Calu3 (cell line): ENCODE results near the gene PLCG1. TPM values are rescaled to one million over a fixed set of nuclear protein-coding genes. Genes with fewer than 3 reads are reported as not detected.

Experiments used
- BruUV-seq: library from RNA; stranded (reverse); fragments of 400-500 nt; replicated peaks from 2 replicates; lab custom pipeline; 2021; lab: Mats Ljungman, UMichigan
- CTCF ChIA-PET: fragments of 300-600 bp; sonication (Branson Sonifier 250); formaldehyde crosslinking; loops from one replicate; lab custom pipeline; 2022; ENCODE audit warnings: antibody characterized with exemption; lab: Charles Lee
- DNase-seq: peaks from one replicate; pipeline ENCODE4 v3.0.0; 2022
- H3K27ac Mint-ChIP-seq: one replicate; pipeline ENCODE4 v1.8.0; 2022; ENCODE audit warnings: mixed read lengths; ENCODE audit not compliant: unreplicated experiment
- H3K27me3 Mint-ChIP-seq: one replicate; pipeline ENCODE4 v1.8.0; 2022; ENCODE audit warnings: mixed read lengths; ENCODE audit not compliant: unreplicated experiment
- H3K36me3 Mint-ChIP-seq: one replicate; pipeline ENCODE4 v1.8.0; 2022; ENCODE audit warnings: mild to moderate bottlenecking, moderate library complexity, mixed read lengths; ENCODE audit not compliant: insufficient read depth, unreplicated experiment
- H3K4me1 Mint-ChIP-seq: one replicate; pipeline ENCODE4 v1.8.0; 2022; ENCODE audit warnings: mild to moderate bottlenecking, low read depth, mixed read lengths; ENCODE audit not compliant: unreplicated experiment
- H3K4me3 Mint-ChIP-seq: one replicate; pipeline ENCODE4 v1.8.0; 2022; ENCODE audit warnings: mild to moderate bottlenecking, low read depth, moderate library complexity, mixed read lengths; ENCODE audit not compliant: unreplicated experiment
- H3K9me3 Mint-ChIP-seq: one replicate; pipeline ENCODE4 v1.8.0; 2022; ENCODE audit warnings: low read depth, mixed read lengths; ENCODE audit not compliant: unreplicated experiment
- intact Hi-C: fragments of 100-400 bp; cut with micrococcal nuclease; formaldehyde crosslinking; loops from one replicate; pipeline ENCODE4 v1.10.0; 2022; ENCODE audit not compliant: unreplicated experiment
- microRNA-seq: library from miRNA; unstranded; fragments of <30 nt; microRNA quantifications from one replicate; pipeline ENCODE4 v1.2.0, GENCODE V29; 2022
- total RNA-seq: library from RNA; stranded (reverse); gene quantifications from 2 replicates; pipeline ENCODE4 v1.2.3, GENCODE V29; 2022
- TF ChIP-seq, protein P1 (sequence below): fragments of 200-600 bp; IDR thresholded peaks from one replicate; pipeline ENCODE4 v1.8.0; 2022; ENCODE audit warnings: antibody characterized with exemption; ENCODE audit not compliant: unreplicated experiment

Gene PLCG1
- total RNA-seq, 1 experiment from 2014 or later = 127 TPM

DNA sequence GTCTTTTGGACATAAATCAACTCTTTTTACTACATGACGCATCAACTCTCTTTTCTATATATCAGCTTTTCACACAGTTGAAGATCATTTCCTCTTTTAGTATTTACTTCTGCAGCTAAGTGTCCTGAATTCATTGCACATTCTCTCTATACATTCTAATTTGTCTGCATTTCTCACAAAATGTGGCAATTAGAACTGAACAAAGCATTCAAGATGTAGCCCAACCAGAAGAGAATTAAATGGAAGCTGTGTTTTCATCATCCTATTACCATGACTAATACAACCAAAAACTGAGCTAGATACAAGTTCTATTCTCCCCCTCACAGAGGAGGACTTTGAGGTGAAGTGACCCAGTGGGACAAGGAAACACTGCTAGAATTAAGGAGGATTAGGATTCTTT lies 86.9 kb downstream of the PLCG1 start:
- Mint-ChIP-seq H3K36me3 (no peaks in the 10 kb centered on the region), H3K27me3 (no peaks in the 10 kb centered on the region), H3K9me3 (no peaks in the 10 kb centered on the region), H3K4me3 (no peak overlapping the region), H3K4me1 (no peaks in the 10 kb centered on the region), H3K27ac (no peak overlapping the region)
- BruUV-seq = no TSS peak
- CTCF ChIA-PET = interaction anchor here (1.3 to 1.7 kb wide), 3 partner anchors 8 to 33 kb away, joined by 3 to 6 read pairs (median 5); no protein-coding TSS in a partner anchor
- intact Hi-C loops = no loop called here
- no peak for DNase-seq
- TF ChIP-seq, protein P1, sequence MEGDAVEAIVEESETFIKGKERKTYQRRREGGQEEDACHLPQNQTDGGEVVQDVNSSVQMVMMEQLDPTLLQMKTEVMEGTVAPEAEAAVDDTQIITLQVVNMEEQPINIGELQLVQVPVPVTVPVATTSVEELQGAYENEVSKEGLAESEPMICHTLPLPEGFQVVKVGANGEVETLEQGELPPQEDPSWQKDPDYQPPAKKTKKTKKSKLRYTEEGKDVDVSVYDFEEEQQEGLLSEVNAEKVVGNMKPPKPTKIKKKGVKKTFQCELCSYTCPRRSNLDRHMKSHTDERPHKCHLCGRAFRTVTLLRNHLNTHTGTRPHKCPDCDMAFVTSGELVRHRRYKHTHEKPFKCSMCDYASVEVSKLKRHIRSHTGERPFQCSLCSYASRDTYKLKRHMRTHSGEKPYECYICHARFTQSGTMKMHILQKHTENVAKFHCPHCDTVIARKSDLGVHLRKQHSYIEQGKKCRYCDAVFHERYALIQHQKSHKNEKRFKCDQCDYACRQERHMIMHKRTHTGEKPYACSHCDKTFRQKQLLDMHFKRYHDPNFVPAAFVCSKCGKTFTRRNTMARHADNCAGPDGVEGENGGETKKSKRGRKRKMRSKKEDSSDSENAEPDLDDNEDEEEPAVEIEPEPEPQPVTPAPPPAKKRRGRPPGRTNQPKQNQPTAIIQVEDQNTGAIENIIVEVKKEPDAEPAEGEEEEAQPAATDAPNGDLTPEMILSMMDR = no peak

DNA sequence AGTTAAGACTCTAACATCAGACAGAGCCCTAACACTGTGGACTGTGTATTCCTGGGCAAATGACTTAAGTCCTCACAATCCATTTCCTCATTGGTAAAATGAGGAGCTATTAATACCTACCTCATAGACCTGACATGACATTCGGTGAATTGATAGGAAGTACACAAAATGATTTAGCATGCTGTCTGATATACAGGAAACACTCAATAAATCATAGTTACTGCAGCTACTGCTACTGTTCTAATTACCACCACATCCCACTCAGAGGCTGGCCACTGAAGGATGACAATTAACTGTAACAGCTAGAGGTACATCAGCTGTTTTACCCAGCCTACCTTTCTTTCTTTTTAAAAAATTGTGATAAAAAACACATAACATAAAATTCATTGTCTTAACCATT lies 87.7 kb downstream of the PLCG1 start:
- no TSS peak for BruUV-seq
- CTCF ChIA-PET = interaction anchor here (1.3 kb wide), 1 partner anchor 32 kb away, joined by 6 read pairs; no protein-coding TSS in a partner anchor
- TF ChIP-seq, protein P1 = no peak
- H3K4me1 Mint-ChIP-seq = no peaks in the 10 kb centered on the region
- H3K27ac Mint-ChIP-seq = no peak overlapping the region
- intact Hi-C loops = no loop called here
- DNase-seq = no peak
- no peak overlapping the region for H3K4me3 Mint-ChIP-seq
- H3K27me3 Mint-ChIP-seq = no peaks in the 10 kb centered on the region
- H3K9me3 Mint-ChIP-seq = no peaks in the 10 kb centered on the region
- no peaks in the 10 kb centered on the region for H3K36me3 Mint-ChIP-seq

DNA sequence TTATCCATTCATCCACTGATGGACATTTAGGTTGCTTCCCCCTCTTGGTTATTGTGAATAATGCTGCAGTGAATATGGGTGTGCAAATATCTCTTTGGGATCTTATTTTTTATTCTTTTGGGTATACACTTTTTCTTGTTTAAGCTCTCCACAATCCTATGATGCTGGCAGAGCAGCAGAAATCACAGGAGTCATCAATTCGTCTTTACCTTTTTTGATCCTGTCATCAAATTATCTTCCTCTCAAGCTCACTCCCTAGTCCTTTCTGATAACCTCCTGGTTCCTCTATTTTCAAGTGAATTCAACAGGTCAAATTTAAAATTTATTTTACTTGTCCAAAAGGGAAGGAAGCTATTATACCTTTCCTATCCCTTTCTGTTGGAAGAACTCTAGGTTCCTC lies 89.1 kb downstream of the PLCG1 start:
- no TSS peak for BruUV-seq
- TF ChIP-seq, protein P1 = no peak
- no peaks in the 10 kb centered on the region for H3K4me1 Mint-ChIP-seq
- CTCF ChIA-PET = no interaction called here
- no peak for DNase-seq
- no peaks in the 10 kb centered on the region for H3K27me3 Mint-ChIP-seq
- intact Hi-C loops = no loop called here
- no peak overlapping the region for H3K4me3 Mint-ChIP-seq
- no peak overlapping the region for H3K27ac Mint-ChIP-seq
- H3K9me3 Mint-ChIP-seq = no peaks in the 10 kb centered on the region
- H3K36me3 Mint-ChIP-seq = no peaks in the 10 kb centered on the region

Small RNA genes lying within 50 kb of the gene (microRNA-seq; reads per million reads assigned to microRNA genes)
- gene MIR6871 = not detected

Other genes starting within 250 kb of the PLCG1 start
- gene TOP1, start 108.7 kb upstream of the PLCG1 start, total RNA-seq = 129 and 152 TPM in 2 replicates
- gene ZHX3, start 180.2 kb downstream of the PLCG1 start, total RNA-seq = 22.7 and 24.1 TPM in 2 replicates
- 22.6 and 23.5 TPM in 2 replicates for gene LPIN3, start 203.3 kb downstream of the PLCG1 start, total RNA-seq
- not detected in 2 replicates for gene EMILIN3, start 229.3 kb downstream of the PLCG1 start, total RNA-seq